HG02970 (cell line): ENCODE data around the gene PHOSPHO1.

Experiments
- ATAC-seq: cut with Tn5 transposase; IDR thresholded peaks from one replicate; pipeline ENCODE4 v1.9.1; 2021; ENCODE audit warnings: mild to moderate bottlenecking, moderate library complexity, moderate number of reproducible peaks; ENCODE audit not compliant: unreplicated experiment, low FRiP score

Gene PHOSPHO1

DNA sequence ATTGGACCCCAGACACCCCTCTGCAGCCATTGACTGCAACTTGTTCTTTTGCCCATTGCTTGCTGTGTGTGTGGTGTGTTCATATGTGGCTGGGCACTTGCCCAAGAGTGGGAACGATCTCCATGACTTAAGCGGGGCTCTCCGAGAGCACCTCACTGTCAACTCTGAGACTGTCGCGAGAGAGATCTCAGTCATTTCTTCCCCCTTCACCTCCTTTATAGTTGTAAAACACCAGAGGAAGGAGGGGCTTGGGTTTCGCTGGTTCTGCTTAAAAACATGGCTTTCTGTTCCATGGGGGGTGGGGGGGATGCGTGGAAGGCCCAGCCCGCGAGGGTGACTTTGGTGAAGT lies 7.4 kb downstream of the PHOSPHO1 start:
- ATAC-seq: no peak

DNA sequence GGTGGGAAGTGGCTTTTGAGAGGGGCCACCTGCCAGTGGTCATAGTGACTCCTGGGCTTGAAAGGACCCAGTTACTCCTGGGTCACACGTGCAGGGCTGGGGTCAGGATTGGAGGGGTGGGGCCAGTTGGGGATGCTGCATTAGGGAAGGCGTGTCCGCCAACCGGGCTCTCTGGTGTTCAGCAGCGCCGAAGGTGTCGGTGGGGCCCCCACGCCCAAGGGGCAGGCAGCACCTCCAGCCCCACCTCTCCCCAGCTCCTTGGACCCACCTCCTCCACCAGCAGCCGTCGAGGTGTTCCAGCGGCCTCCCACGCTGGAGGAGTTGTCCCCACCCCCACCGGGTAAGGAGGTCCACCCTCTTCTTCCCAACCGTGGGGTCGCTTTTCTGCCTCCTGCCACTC lies 10.6 kb downstream of the PHOSPHO1 start:
- ATAC-seq: no peak

DNA sequence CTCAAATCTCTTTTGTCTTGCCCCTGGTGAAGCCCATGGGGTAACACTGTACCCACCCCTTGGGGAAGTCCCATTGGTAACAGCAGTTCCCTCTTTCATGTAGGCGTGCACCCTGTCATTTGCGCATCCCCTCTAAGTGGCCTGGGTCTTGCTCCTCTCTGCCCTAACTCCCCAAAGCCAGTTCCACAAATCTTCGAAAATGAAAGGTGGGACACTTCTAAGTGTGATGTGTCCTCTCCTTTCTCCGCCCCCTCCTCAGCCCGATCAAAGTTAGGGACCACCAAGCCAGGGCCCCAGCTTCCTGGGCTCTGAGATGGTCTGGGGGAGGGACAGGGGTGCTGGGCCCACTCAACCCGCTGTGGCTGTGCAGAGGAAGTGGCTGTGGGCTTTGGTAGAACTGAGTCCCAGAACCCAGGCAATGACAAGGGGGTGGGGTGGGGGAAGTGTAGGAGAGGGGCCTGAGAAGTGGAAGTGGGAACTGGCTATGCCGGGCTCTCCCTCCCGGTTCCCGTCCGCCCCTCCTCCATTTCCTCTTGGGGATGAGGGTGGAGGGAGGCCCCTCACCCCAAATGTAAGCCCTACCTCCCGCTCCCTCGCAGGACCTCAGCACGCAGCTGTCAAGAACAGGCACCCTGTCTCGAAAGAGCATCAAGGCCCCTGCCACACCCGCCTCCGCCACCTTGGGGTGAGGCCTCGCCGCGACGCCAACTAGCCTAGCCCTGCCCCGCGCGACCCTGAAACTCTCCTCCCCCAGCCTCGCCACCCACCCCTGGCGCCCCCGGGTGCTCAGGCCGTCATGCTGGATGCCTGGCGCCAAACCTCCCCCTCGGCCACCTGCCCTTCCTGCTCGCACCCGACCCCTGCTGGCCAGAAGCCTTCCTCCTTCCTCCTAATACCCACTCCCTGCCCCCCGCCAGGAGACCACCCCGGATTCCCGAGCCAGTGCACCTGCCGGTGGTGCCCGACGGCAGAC lies 11.4 kb downstream of the PHOSPHO1 start:
- ATAC-seq: no peak

DNA sequence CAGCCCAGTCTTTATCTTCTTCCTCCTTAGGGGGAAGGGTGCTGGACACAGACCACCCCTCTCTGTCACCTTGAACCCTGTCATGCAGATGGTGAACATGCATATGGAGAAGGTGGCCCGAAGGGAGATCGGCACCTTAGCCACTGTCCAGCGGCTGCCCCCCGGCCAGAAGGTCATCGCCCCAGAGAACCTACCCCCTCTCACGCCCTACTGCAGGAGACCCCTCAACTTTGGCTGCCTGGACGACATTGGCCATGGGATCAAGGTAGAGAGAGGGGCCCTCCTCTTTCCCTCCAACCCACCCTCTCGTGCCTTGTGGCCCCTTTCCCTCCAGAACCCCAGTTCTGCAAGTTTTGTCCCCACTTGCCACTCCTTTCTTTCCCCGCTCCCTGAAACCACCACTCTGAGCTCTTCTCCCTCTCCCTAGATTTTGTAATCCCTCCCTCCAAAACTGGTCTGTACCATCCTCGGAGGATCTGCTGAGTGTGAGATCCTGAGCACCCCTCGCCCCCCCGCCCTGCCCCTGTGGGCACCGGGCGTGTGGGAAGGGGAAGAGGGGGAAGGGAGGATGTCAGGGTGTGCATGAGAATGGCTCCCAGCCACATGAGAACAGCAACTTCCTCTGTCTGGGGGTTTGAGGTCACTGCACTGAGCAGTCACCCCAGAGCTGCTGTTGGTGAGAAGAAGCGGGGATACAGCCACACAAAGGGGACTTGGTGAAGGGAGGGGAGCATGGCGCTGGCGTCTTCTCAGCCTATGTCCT lies 12.8 kb downstream of the PHOSPHO1 start:
- no peak for ATAC-seq

DNA sequence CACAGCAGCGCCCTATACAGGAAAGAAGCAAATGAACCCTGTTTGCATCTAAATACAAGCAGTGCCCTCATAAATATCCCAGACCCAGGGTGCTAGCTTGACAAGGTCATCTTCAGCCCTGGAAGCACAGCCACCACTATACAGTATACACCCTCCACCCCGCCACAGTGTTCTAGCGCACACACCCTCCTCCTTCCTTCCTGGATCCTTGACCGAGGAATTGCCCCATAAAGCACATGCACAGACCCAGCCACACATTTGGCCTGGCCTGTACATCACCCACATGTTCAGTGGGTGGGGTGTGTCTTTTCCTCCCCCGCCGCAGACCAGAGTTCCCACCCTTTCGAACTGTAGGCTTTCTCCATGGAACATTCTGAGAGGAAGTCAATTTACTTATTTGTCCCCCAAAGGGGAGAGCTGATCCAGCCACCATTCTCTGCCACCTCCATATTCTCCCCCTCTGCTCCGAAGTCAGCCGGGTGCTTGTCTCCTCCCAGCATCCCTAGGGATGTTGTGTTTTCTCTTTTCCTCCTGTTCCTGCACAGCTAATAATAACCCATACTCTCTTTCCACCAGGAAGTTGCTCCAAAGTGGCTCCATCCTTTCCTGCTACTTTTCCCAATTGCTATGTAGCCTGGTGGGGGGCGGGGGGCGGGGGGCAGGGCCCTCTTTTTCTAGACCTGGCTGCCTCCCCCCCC lies 13.5 kb downstream of the PHOSPHO1 start:
- no peak for ATAC-seq

DNA sequence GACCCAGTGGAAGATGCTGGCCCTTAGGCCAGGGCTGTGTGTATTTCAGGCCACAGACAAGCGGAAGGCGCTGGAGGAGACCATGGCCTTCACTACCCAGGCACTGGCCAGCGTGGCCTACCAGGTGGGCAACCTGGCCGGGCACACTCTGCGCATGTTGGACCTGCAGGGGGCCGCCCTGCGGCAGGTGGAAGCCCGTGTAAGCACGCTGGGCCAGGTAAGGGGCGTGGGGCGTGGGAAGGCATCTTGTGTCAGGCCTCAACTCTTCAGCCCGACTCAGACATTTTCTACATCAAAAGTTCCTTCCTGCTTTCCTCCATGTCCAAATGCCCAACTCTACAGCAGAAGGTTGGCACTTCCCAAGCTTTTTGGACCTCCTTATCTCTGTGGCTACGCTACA lies 14.1 kb downstream of the PHOSPHO1 start:
- no peak for ATAC-seq

DNA sequence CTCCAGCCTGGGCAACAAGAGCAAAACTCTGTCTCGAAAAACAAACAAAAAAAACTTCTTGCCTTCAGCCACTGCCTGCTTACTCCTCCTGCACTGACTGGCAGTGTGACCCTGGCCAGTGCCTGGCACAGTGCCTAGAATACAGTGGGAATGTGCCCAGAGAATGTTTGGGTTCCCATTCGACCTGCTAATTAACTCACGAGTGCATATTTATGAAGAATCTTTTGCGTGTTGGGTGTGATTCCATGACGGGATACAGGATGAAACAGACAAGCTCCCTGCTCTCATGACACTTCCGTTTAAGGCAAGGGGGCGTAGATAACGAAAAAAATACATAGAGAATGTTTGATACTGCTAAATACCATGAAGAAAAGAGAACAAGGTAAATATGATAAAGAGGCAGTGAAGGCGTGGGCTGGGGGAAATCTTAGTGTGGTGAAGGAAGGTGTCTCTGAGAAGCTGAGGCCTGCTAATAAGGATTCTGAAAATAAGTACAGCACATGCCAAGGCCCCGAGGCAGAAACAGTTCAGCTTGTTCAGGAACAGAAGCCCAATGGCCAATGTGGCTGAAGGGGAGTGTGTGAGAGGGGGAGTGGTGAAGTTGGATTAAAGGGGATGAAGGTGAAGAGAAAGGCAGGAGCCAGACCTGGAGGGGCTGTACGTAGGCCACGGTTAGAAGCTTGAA lies 15.8 kb downstream of the PHOSPHO1 start:
- no peak for ATAC-seq

DNA sequence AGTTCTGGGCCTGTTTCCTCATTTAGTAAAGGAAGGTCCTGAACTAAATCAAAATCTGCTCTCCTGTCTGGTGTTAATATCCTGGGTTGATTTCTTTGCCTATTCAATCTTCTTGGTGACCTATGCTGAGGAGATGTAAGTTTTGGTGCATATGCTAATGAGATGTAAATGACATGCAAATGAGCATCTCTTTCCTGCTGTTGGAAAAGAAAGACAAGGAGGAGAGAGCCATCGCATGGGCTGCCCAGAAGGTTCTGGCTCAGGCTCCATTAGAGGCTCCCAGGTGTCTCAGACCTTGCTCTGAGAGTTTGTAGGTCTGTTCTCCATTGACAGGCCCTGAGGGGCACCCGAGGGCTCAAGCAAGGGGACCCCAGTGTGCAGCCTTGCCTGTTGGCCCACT lies 16.7 kb downstream of the PHOSPHO1 start:
- no peak for ATAC-seq

DNA sequence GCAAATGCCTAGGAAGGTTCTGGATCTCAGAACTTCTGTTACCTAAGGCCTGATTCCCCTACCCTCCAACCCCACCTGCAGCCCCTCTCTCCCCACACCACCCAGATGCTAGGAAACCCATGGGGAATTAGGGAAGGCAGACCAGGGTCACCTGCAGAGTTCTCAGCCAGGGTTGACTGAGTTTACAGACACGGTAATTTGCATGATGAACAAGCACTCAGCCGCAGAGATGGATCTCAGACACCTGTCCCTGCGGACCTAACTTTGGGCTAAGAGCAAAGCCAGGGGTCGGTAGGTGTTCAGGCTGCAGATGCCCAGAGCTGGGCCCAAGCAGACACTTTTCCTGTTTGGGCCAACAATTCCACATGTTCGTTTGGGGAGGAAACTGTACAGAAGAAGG lies 17.2 kb downstream of the PHOSPHO1 start:
- ATAC-seq: no peak

DNA sequence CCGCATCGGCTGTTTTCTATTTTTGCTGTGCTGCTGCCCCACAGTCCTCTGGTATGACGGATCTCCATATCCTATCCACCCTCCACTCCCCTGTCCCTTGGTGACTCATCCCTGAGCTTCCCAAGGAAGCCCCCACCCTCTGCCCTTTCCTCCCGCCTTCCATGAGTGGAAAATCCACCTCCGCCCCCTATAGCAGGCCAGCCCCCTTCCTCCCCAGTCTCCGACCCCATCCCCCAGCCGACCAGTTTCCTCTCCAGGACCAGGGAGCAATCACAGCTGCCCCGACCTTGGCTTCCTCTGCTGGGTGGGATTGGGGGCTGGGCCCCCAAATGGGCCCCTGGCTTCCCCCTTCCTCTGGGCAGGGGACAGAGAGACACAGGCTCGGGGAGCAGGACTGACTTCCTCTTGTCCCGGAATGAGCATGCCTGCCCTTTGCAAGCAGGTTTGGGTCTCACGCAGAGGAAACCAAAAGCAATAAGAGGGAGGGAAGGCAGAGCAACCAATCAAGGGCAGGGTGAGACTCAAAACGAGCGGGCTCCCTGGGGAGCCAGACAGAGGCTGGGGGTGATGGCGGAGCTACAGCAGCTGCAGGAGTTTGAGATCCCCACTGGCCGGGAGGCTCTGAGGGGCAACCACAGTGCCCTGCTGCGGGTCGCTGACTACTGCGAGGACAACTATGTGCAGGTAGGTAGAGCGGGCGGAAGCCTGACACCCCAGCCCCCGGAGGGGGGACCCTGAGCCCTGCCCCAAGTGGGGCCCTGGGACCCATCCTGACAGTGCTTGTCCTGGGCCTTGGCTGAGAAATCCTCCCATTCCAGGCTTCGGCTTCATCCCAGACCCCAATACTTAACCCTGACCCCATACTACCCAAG lies 20.2 kb downstream of the PHOSPHO1 start, which contains the start of the genes ABI3 and GNGT2:
Gene ABI3, plus strand, starts transcription at position 550 of the 872 bp plus-strand sequence. Its CDS starts 18 bp downstream, at position 568.
Gene GNGT2, minus strand, starts transcription at position 417 of the 872 bp plus-strand sequence. CDS start 3,152 bp downstream, outside the sequence.
- ATAC-seq: no peak

DNA sequence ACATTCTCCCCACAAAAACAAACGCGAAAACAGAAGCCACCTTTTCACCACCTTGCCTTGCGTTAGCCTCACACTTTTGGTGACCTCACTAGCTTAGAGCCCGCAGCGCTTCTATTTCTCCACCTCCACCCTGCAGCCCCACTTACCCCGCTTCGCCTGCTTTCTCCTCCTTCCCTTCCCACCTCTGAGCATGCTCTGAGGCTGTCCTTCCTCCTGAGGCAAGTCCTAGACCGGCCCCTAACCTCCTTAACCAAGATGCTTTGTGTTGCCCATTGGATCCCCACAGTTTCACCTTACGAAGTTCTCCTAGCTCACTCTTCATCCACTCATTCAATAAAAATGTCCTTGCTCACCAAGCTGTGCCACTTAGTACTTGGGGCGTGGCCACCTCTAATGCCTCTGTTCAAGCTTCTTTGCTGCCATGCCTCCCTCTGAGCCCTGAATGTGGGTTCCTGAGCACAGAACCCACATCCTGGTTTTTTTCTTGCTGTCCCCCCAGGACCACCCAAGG lies 21.5 kb downstream of the PHOSPHO1 start:
- ATAC-seq: no peak

DNA sequence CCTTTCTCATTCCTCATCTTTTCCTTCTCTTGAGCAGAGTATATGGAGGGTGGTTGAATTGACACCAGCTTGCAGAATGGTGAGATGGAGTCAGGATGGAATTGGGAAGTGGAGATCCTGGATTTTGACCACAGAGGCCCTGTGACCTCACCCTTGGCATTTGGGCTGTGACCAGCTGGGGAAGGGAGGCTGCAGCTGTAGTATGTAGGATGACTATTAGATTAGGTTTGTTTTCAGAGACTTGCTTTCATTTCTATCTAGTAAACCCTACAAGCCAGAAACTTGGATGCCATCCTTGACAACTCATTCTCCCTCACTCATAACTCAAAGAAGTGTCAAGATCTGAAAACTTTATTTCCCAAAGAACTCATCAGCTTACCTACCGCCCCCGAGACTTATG lies 26.1 kb downstream of the PHOSPHO1 start:
- ATAC-seq: no peak

DNA sequence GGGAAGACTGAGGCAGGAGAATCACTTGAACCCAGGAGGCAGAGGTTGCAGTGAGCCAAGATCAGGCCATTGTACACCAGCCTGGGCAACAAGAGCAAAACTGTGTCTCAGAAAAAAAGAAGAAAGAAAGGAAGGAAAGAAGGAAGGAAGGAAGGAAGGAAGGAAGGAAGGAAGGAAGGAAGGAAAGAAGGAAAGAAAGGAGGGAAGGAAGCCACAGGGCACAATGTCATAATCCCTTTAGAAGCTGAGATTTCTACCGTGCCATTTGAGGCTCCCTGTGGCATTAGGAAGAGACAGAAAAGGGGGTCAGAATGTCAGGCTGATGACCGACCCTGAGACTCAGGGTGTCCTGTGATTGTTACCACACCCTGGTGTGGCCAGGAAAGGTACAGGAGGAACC lies 26.8 kb downstream of the PHOSPHO1 start:
- no peak for ATAC-seq

DNA sequence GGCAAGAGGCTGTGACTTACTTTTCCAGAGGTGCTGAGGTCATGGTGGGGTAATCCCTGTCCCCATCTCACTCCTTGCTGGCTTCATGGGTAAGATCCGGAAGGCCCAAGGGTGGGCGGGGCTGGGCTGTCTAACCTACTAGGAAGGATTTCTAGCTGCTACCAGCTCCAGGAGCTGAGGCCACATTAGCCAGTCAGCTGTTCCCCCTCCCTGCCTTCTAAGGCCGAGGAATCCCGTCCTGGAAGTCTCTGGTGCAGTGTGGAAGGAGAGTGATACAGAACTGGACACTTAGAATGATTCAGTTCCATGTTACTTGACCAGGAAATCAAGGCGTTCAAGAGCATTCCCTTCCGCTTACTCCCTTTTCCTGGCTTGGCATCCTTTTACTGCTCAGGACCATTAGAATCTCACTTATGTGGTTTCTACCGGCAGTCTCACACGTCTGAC lies 29.1 kb downstream of the PHOSPHO1 start:
- ATAC-seq: no peak

DNA sequence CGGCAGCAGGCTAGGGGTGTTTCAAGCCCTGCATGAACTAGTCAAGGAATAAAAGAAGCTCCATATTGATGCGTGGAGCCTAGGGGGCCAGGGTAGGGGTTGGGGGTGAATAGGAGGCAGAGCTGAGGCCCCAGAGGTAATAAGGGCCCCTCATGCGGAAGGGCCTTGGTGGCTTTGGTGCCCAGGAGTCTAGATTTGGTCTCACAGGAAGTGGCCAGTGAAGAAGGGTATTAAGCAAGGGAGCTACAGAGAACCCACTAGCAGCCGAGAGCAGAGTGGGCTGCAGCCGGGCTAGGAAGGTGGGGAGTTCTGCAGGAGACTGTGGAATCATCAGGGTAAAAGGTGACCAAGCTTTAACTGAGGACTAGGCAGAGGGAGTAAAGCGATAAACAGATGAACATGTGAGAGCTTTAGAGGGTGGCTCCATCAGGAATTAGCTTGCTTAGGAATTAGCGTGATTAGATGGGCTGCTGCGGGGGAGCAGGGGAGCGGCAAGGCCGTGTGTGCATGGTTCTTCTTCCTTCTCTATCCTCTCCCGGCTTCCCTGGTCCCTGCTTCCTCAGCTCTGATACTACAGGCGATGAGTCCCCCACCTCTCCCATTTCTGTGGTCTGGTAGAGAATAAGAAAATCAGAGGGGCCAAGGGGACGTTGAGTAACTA lies 30.0 kb downstream of the PHOSPHO1 start:
- no peak for ATAC-seq

DNA sequence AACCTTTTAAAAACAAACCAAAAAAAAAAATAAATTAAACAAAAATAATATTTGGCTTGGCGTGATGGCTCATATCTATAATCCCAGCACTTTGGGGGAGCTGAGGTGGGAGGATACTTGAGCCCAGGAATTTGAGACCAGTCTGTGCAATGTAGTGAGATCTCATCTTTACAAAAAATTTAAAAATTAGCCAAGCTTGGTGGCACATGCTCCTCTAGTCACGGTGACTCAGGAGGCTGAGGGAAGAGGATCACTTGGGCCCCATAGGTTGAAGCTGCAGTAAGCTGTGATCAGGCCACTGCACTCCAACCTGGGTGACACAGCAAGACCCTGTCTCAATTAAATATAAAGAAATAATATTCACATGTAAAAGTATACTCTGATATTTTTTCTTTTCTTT lies 32.4 kb downstream of the PHOSPHO1 start:
- no peak for ATAC-seq

DNA sequence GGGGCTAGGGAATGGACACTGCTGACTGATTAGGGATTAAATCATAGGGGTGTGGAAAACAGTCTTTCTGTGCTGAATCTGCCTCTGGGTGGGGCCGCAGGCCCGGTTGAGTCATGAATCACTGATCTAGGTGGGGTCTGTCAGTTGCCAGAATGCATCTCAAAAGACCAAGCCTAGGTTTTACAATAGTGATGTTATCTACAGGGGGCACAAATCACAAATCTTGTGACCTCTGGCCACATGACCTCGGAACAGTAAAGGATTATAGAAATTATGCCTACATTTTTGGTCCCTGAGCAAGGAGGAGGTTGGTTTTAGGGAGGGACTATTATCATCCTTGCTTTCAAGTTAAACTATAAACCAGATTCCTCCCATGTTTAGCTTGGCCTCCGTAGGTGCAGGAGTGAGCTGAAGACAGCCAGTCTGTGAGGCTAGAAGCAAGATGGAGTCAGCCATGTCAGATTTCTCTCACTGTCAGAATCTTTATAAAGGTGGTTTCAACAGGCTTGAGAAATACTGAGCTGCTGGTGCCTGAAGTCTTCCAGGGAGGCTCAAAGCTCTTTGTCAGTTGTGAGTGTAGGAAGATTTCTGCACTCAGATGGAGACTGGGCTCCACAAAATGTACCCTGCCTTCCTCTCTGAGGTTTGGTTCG lies 33.1 kb downstream of the PHOSPHO1 start:
- no peak for ATAC-seq

DNA sequence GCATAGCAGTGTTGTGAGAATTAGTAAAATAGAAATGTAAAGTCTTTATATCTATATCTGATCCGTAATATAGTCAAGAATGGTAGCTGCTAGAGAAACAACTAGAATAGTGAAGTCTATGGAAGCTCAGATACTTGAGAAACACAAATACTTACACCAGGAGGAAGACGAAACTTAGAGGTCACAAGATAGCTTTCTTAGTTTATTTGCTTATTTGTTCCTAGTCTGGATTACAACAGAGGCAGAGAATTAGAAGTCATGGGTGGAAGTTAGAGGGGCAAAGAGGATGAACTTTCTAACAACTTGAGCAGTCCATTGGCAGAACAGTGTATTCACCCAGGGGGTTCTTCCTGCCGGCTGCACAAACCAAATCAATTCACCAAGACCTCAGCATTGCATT lies 34.1 kb downstream of the PHOSPHO1 start:
- ATAC-seq: no peak
